GM10248 (cell line): Measurements from ENCODE around the gene ZDHHC5.

Experiments
- CTCF ChIA-PET: fragments of 300-600 bp; sonication (Branson Sonifier 250); formaldehyde crosslinking; extraction: SDS; loops from one replicate; lab custom pipeline; 2021; ENCODE audit warnings: antibody characterized with exemption; lab: Yijun Ruan, JAX
- POLR2A ChIA-PET: fragments of 350-650 bp; sonication (Branson Sonifier 250); formaldehyde crosslinking; extraction: SDS; loops from one replicate; lab custom pipeline; 2020; ENCODE audit warnings: antibody characterized with exemption; lab: Yijun Ruan, JAX
- DNase-seq: peaks from one replicate; pipeline ENCODE4 v3.0.0; 2012; ENCODE audit errors: extremely low spot score
- CTCF ChIP-seq: IDR thresholded peaks from 2 replicates; pipeline ENCODE4 v1.5.1; 2012; ENCODE audit warnings: mild to moderate bottlenecking, low read depth; ENCODE audit errors: extremely low read depth, missing control alignments, control extremely low read depth

The ZDHHC5 gene

DNA sequence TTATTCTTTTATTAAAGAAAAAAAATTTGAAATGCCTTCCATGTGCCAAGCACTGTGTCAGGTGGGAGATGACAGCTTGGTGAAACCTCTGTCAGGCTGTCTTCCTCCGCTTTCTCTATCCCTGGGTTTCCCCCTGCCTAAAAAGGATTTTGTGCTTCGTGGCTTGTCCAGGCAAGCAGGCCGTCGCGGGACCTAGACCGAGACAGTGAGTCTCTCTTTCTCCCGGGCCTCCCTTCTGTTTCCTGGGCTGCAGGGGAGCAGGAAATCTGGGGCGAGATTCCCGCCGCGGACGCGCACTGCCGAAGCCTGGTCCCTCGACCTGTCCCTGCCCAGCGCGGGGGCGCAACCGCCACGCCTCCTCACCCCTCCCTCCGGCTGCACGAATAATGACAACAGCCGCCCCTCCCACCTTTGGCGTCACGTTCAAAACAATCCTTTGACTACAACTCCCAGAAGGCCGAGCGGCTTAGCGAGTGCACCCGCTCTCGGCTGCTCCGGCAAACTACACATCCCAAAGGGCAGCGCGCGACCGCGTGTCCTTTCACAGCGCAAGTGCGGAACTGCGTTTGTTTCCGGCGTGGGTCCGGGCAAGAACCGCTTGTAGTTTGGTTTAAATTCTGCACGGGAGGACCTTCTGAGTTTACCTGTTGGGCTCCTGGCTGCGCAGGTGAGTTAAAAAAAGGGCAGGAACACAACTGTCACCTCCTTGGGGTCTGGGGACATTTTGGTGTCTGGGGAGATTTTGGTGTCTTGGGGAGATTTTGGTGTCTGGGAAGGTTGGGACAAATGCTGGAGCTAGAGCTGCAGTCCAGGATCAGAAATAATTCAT, 10.5 kb upstream of the ZDHHC5 start, which contains the start of gene CLP1:
Gene CLP1 (plus strand): TSS at position 569 of the 829 bp plus-strand sequence. CDS start 1,715 bp downstream, outside the sequence.
- POLR2A ChIA-PET, result interaction anchor here (0.5 to 0.6 kb wide), 2 partner anchors 10 to 1971 kb away, joined by 3 to 10 read pairs; no protein-coding TSS in a partner anchor
- CTCF ChIA-PET, result interaction anchor here (0.7 to 2.1 kb wide), 3 partner anchors 13 to 174 kb away, joined by 3 to 13 read pairs (median 5); partner anchors contain the start of gene UBE2L6
- TF ChIP-seq CTCF, result no peak
- peak; percentile 96 for DNase-seq

DNA sequence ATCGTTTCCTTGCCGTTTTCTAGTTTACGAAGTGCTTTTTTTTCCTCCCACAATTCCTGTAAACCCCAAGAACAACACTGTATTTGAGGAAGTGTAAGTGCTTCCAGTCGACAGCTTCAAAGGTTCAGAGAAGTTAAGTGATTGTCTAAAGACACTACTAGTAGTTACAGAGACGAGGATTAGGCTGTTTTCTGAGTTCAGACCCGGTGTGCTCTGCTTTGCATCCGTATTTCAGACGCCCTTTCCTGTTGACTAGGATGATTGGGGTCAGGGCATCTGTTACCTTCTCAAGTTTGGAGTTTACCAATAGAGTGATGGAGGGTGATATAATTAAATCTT, 9.9 kb upstream of the ZDHHC5 start:
- POLR2A ChIA-PET, result interaction anchor here (0.5 to 0.6 kb wide), 2 partner anchors 9 to 1971 kb away, joined by 3 to 10 read pairs; no protein-coding TSS in a partner anchor
- DNase-seq, result no peak
- no peak for TF ChIP-seq CTCF
- CTCF ChIA-PET, result interaction anchor here (2.1 kb wide), 1 partner anchor 90 kb away, joined by 5 read pairs; the partner anchor contains the start of gene UBE2L6

DNA sequence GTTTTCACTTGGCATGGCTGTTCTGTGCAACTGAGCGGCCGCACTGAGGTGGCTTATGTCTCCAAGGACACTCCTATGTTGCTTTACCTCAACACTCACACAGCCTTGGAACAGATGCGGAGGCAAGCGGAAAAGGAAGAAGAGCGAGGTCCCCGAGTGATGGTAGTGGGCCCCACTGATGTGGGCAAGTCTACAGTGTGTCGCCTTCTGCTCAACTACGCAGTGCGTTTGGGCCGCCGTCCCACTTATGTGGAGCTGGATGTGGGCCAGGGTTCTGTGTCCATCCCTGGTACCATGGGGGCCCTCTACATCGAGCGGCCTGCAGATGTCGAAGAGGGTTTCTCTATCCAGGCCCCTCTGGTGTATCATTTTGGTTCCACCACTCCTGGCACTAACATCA, 8.2 kb upstream of the ZDHHC5 start:
- DNase-seq, result no peak
- ChIA-PET CTCF (interaction anchor here (1.3 to 1.5 kb wide), 4 partner anchors 11 to 166 kb away, joined by 3 to 4 read pairs (median 3); no protein-coding TSS in a partner anchor), POLR2A (no interaction called here)
- TF ChIP-seq CTCF, result no peak

- TF ChIP-seq CTCF, result peak; percentile 45
- no peak for DNase-seq
- ChIA-PET CTCF (interaction anchor here (0.6 to 2.4 kb wide), 21 partner anchors 12 to 1495 kb away, joined by 3 to 17 read pairs (median 3); partner anchors contain the start of gene MED19), POLR2A (no interaction called here)
Observed at GRCh38 chr11:57662893-57663292, 5.0 kb upstream of the ZDHHC5 start.

DNA sequence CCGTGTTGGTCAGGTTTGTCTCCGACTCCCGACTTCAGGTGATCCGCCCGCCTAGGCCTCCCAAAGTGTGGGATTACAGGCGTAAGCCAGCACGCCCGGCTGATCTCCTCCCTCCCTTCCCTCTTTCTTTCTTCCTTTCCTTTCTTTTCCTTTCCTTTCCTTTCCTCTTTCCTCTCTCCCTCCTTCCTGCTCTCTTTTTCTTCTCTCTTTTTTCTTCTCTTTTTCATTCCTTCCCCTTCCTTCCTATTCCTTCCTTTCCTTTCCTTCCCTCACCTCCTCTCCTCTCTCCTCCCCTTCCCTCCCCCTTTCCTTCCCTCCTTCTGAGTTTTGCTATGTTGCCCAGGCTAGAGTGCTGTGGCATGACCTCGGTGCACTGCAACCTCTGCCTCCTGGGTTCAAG, 3.9 kb upstream of the ZDHHC5 start:
- TF ChIP-seq CTCF, result no peak
- POLR2A ChIA-PET, result no interaction called here
- CTCF ChIA-PET, result interaction anchor here (2.1 to 2.4 kb wide), 2 partner anchors 11 to 137 kb away, joined by 7 to 10 read pairs; no protein-coding TSS in a partner anchor

DNA sequence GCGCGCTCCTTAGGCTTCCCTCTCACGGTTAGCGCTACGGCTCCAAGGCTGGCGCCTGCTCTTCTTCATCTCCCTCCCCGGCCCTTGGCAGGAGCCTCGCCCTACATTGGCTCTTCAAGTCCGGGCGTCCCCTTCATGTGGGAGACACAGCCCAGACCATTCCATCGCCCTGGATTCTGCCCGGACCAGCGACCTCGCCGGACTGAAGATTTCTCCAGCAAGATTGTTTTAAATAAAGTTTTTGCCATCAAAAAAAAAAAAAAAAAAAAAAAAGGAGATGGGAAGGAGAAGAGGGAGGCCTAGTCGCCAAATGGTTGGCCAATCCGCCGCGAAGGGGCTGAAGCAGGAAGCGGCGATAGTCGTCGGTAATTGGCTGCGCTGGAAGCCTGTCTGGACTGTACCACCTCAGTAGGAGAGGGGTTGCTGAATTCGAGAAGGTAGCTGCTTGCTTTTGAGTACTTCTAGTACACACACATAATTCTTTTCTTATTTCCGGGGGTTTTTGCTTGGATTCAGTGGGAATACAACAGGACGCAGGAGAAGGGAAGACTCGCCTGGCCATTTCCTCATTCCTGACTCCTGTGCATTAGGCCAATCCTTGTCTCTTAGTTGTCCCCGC, 688 bp upstream of the ZDHHC5 start:
- POLR2A ChIA-PET, result interaction anchor here (0.7 kb wide), 1 partner anchor 10 kb away, joined by 10 read pairs; the partner anchor contains the start of gene CLP1
- DNase-seq, result peak; percentile 95
- CTCF ChIA-PET, result interaction anchor here (0.9 to 3.7 kb wide), 3 partner anchors 23 to 208 kb away, joined by 3 to 14 read pairs (median 7); no protein-coding TSS in a partner anchor
- TF ChIP-seq CTCF, result no peak

More for the DNA sequence above, 3.9 kb upstream of the ZDHHC5 start:
- no peak for DNase-seq
